Measurements from ENCODE around the gene PALD1. TPM values are rescaled to one million over a fixed set of nuclear protein-coding genes. Genes with fewer than 3 reads are reported as not detected.

Gene PALD1
- total RNA-seq, 2 donors from 2014 or later: 17.3 to 19.7 TPM

- no peaks in the 10 kb centered on the region for H3K36me3 Mint-ChIP-seq (ENCODE audit: low read depth)
- no peak for TF ChIP-seq CTCF (conservative IDR thresholded peaks at IDR 0.05)
- H3K4me3 Mint-ChIP-seq: no peak overlapping the region
- Histone ChIP-seq H3K27me3 (ENCODE audit: control insufficient read depth, insufficient read depth, low read length, poor library complexity, severe bottlenecking) (no peaks in the 10 kb centered on the region), H3K36me3 (ENCODE audit: control insufficient read depth, insufficient read depth, low read length) (no peaks in the 10 kb centered on the region), H3K9me3 (ENCODE audit: control insufficient read depth, low read length) (no peaks in the 10 kb centered on the region), H3K27ac (ENCODE audit: low read depth, low read length) (no peak overlapping the region), H3K9ac (ENCODE audit: extremely low read depth, low read length, poor library complexity, severe bottlenecking) (no peak overlapping the region), H3K4me1 (ENCODE audit: control insufficient read depth, insufficient read depth, low read length) (no peaks in the 10 kb centered on the region), H3K4me3 (ENCODE audit: low read length) (no peak overlapping the region)
- no peaks in the 10 kb centered on the region for H3K9me3 Mint-ChIP-seq
- WGBS, 2 experiments (ENCODE audit: insufficient coverage in 1 of 2, insufficient read length in 1 of 2): 86 to 94% methylated on average over 1 to 2 of the region's 2 CpGs
- peaks cover 13% of the 10 kb centered on the region for H3K4me1 Mint-ChIP-seq
- H3K27me3 Mint-ChIP-seq (ENCODE audit: insufficient read depth): no peaks in the 10 kb centered on the region
- DNase-seq: peak; percentile 36
- H3K27ac Mint-ChIP-seq: peak overlapping the region; percentile 26
Measured at GRCh38 chr10:70465832-70466231, 12.7 kb upstream of the PALD1 start.

GRCh38 chr10:70466951-70467350 is 11.6 kb upstream of the PALD1 start:
- Histone ChIP-seq H3K4me1 (ENCODE audit: control insufficient read depth, insufficient read depth, low read length) (no peaks in the 10 kb centered on the region), H3K4me3 (ENCODE audit: low read length) (no peak overlapping the region), H3K27me3 (ENCODE audit: control insufficient read depth, insufficient read depth, low read length, poor library complexity, severe bottlenecking) (no peaks in the 10 kb centered on the region), H3K9ac (ENCODE audit: extremely low read depth, low read length, poor library complexity, severe bottlenecking) (no peak overlapping the region), H3K9me3 (ENCODE audit: control insufficient read depth, low read length) (no peaks in the 10 kb centered on the region), H3K36me3 (ENCODE audit: control insufficient read depth, insufficient read depth, low read length) (no peaks in the 10 kb centered on the region), H3K27ac (ENCODE audit: low read depth, low read length) (no peak overlapping the region)
- H3K27ac Mint-ChIP-seq: no peak overlapping the region
- 89 to 100% methylated on average over 1 to 3 of the region's 3 CpGs for WGBS, 2 experiments (ENCODE audit: insufficient coverage in 1 of 2, insufficient read length in 1 of 2)
- DNase-seq: peak; percentile 64
- no peak for TF ChIP-seq CTCF (conservative IDR thresholded peaks at IDR 0.05)
- H3K36me3 Mint-ChIP-seq (ENCODE audit: low read depth): no peaks in the 10 kb centered on the region
- peaks cover 13% of the 10 kb centered on the region for H3K4me1 Mint-ChIP-seq
- no peaks in the 10 kb centered on the region for H3K9me3 Mint-ChIP-seq
- H3K27me3 Mint-ChIP-seq (ENCODE audit: insufficient read depth): no peaks in the 10 kb centered on the region
- H3K4me3 Mint-ChIP-seq: no peak overlapping the region

- Histone ChIP-seq H3K36me3 (ENCODE audit: control insufficient read depth, insufficient read depth, low read length) (no peaks in the 10 kb centered on the region), H3K4me1 (ENCODE audit: control insufficient read depth, insufficient read depth, low read length) (no peaks in the 10 kb centered on the region), H3K27me3 (ENCODE audit: control insufficient read depth, insufficient read depth, low read length, poor library complexity, severe bottlenecking) (no peaks in the 10 kb centered on the region), H3K27ac (ENCODE audit: low read depth, low read length) (no peak overlapping the region), H3K9me3 (ENCODE audit: control insufficient read depth, low read length) (no peaks in the 10 kb centered on the region), H3K4me3 (ENCODE audit: low read length) (no peak overlapping the region), H3K9ac (ENCODE audit: extremely low read depth, low read length, poor library complexity, severe bottlenecking) (no peak overlapping the region)
- H3K27me3 Mint-ChIP-seq (ENCODE audit: insufficient read depth): peaks cover 4% of the 10 kb centered on the region
- H3K9me3 Mint-ChIP-seq: no peaks in the 10 kb centered on the region
- TF ChIP-seq CTCF (conservative IDR thresholded peaks at IDR 0.05): no peak
- 85 to 88% methylated on average over 6 to 8 of the region's 8 CpGs for WGBS, 2 experiments (ENCODE audit: insufficient coverage in 1 of 2, insufficient read length in 1 of 2)
- H3K27ac Mint-ChIP-seq: no peak overlapping the region
- peaks cover 13% of the 10 kb centered on the region for H3K4me1 Mint-ChIP-seq
- no peaks in the 10 kb centered on the region for H3K36me3 Mint-ChIP-seq (ENCODE audit: low read depth)
- H3K4me3 Mint-ChIP-seq: no peak overlapping the region
- no peak for DNase-seq
Measured at GRCh38 chr10:70472799-70473454, 5.6 kb upstream of the PALD1 start.
